HepG2 (cell line): Measurements from ENCODE around the gene PTCRA. TPM values are rescaled to one million over a fixed set of nuclear protein-coding genes. Genes with fewer than 3 reads are reported as not detected.
A peak's percentile ranks its signal among the peaks of the same experiment; 100 is the strongest.
"Not testable (repeated sequence)": the region's sequence is repeated elsewhere in the genome, so short reads cannot be mapped to it uniquely, and the experiment has no call there.

Experiments
- DPF2 ChIP-seq: sonication (generic); formaldehyde crosslinking; IDR thresholded peaks from 2 replicates; pipeline ENCODE4 v1.4.0; 2020; ENCODE audit warnings: mild to moderate bottlenecking, low read depth, missing genetic modification reagents, borderline replicate concordance
- HNF1A ChIP-seq, 2 experiments: sonication (generic) in 1 of 2; formaldehyde crosslinking in 1 of 2; IDR thresholded peaks; 2 replicates each; pipeline versions ENCODE4 v1.4.0 to v1.6.1; 2016 to 2020; ENCODE audit warnings: borderline replicate concordance in 1 of 2, low read depth in 1 of 2, mild to moderate bottlenecking in 1 of 2, missing genetic modification reagents in 1 of 2
- IKZF5 ChIP-seq: IDR thresholded peaks from 2 replicates; pipeline ENCODE4 v1.6.1; 2018; ENCODE audit warnings: missing genetic modification reagents, mild to moderate bottlenecking, missing compliant biosample characterization
- MYPOP ChIP-seq: sonication (generic); formaldehyde crosslinking; IDR thresholded peaks from 2 replicates; pipeline ENCODE4 v1.8.1; 2023; ENCODE audit warnings: mild to moderate bottlenecking, moderate library complexity, missing genetic modification reagents
- NONO ChIP-seq, 2 experiments: fragments of 450-650 bp in 1 of 2; sonication (generic) in 1 of 2; formaldehyde crosslinking in 1 of 2; IDR thresholded peaks in 1 of 2; conservative IDR thresholded peaks in 1 of 2; 2 replicates each; pipeline versions ENCODE4 v1.6.1 to v1.8.0; 2017 to 2022; ENCODE audit warnings: mild to moderate bottlenecking in 1 of 2, missing genetic modification reagents in 1 of 2, moderate library complexity in 1 of 2
- PAXIP1 ChIP-seq: sonication (generic); formaldehyde crosslinking; conservative IDR thresholded peaks from 2 replicates; pipeline ENCODE4 v1.4.0; 2020; ENCODE audit warnings: mild to moderate bottlenecking, missing genetic modification reagents, moderate library complexity
- ZFX ChIP-seq: sonication (generic); formaldehyde crosslinking; IDR thresholded peaks from 2 replicates; pipeline ENCODE4 v1.4.0; 2020; ENCODE audit warnings: mild to moderate bottlenecking, low read depth, missing genetic modification reagents, moderate library complexity
- ZMYM4 ChIP-seq: sonication (generic); formaldehyde crosslinking; IDR thresholded peaks from 2 replicates; pipeline ENCODE4 v1.8.1; 2023; ENCODE audit warnings: mild to moderate bottlenecking, missing genetic modification reagents
- ZNF615 ChIP-seq: sonication (generic); formaldehyde crosslinking; IDR thresholded peaks from 2 replicates; pipeline ENCODE4 v1.5.0; 2020; ENCODE audit warnings: mild to moderate bottlenecking, missing genetic modification reagents, borderline replicate concordance
- polyA plus RNA-seq, 8 experiments: library from polyadenylated mRNA; depleted of rRNA in 3 of 8; stranded (reverse) in 7 of 8; unstranded in 1 of 8; fragments of >200 nt; fragmentation: Illumina TruSeq in 4 of 8; extraction: Trizol in 4 of 8; gene quantifications; 2 replicates each; pipeline versions ENCODE4 v1.2.1 to v1.2.3, GENCODE V29; 2011 to 2016; ENCODE audit warnings: low read depth in 4 of 8, missing spikeins in 1 of 8, mixed read lengths in 1 of 8; ENCODE audit not compliant: insufficient read depth in 1 of 8
- total RNA-seq, 5 experiments: library from RNA; depleted of rRNA; stranded (reverse); fragments of >200 nt; fragmentation: Illumina TruSeq; extraction: Trizol; gene quantifications; 2 replicates each; pipeline ENCODE4 v1.2.3, GENCODE V29; 2016; ENCODE audit warnings: low read depth in 1 of 5
- TF ChIP-seq, protein P1 (sequence below): sonication (generic); formaldehyde crosslinking; IDR thresholded peaks from 2 replicates; pipeline ENCODE4 v1.5.0; 2020; ENCODE audit warnings: mild to moderate bottlenecking, missing genetic modification reagents, borderline replicate concordance

The PTCRA gene
- total and polyA plus RNA-seq, 2 of the 13 experiments (the other 11 are each of a cell fraction or from before 2014, with no cell fraction given) = not detected

- TF ChIP-seq, protein P1, sequence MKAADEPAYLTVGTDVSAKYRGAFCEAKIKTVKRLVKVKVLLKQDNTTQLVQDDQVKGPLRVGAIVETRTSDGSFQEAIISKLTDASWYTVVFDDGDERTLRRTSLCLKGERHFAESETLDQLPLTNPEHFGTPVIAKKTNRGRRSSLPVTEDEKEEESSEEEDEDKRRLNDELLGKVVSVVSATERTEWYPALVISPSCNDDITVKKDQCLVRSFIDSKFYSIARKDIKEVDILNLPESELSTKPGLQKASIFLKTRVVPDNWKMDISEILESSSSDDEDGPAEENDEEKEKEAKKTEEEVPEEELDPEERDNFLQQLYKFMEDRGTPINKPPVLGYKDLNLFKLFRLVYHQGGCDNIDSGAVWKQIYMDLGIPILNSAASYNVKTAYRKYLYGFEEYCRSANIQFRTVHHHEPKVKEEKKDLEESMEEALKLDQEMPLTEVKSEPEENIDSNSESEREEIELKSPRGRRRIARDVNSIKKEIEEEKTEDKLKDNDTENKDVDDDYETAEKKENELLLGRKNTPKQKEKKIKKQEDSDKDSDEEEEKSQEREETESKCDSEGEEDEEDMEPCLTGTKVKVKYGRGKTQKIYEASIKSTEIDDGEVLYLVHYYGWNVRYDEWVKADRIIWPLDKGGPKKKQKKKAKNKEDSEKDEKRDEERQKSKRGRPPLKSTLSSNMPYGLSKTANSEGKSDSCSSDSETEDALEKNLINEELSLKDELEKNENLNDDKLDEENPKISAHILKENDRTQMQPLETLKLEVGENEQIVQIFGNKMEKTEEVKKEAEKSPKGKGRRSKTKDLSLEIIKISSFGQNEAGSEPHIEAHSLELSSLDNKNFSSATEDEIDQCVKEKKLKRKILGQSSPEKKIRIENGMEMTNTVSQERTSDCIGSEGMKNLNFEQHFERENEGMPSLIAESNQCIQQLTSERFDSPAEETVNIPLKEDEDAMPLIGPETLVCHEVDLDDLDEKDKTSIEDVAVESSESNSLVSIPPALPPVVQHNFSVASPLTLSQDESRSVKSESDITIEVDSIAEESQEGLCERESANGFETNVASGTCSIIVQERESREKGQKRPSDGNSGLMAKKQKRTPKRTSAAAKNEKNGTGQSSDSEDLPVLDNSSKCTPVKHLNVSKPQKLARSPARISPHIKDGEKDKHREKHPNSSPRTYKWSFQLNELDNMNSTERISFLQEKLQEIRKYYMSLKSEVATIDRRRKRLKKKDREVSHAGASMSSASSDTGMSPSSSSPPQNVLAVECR (CRISPR knock-in tag) = peak; percentile 26; the same call in 1 of the 2 replicates
- 0 out of 2 replicates have a peak, but pooled peaks have one; percentile 22 for TF ChIP-seq ZMYM4 (CRISPR knock-in tag)
- not testable (repeated sequence) for TF ChIP-seq HNF1A (IDR thresholded peaks at IDR 0.05; ENCODE audit: low read depth); NONO (IDR thresholded peaks at IDR 0.05)
- peak; percentile 11; the same call in 1 of the 2 replicates for TF ChIP-seq HNF1A (CRISPR knock-in tag; IDR thresholded peaks at IDR 0.05; ENCODE audit: borderline replicate concordance)
- TF ChIP-seq NONO (CRISPR knock-in tag; conservative IDR thresholded peaks at IDR 0.05) = 0 out of 2 replicates have a peak, but pooled peaks have one; percentile 22
- 0 out of 2 replicates have a peak, but pooled peaks have one; percentile 6 for TF ChIP-seq DPF2 (CRISPR knock-in tag)
- peak; percentile 84 for TF ChIP-seq ZFX
- 0 out of 2 replicates have a peak, but pooled peaks have one; percentile 32 for TF ChIP-seq ZNF615 (CRISPR knock-in tag)
- 0 out of 2 replicates have a peak, but pooled peaks have one; percentile 26 for TF ChIP-seq IKZF5
- TF ChIP-seq PAXIP1 = 0 out of 2 replicates have a peak, but pooled peaks have one; percentile 10
- peak; percentile 22; the same call in 1 of the 2 replicates for TF ChIP-seq MYPOP
These were observed 13.2 kb upstream of the PTCRA start (continued) for GRCh38 chr6:42902429-42903263.
